Measurements from ENCODE around the gene CDKAL1.

DNA sequence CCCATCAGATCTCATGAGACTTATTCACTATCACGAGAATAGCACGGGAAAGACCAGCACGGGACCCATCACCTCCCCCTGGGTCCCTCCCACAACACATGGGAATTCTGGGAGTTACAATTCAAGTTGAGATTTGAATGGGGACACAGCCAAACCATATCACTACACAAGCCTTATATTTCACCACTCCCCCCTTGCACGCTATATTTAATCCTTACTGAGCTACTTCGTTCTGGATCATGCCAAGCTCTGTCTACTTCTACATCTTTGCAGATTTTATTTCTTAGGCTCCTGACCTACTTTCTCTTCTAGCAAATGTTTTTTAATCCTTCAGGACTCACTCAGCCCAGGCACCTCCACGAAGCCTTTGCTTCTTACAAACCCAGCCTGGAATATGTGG, 606.7 kb downstream of the CDKAL1 start:
- TF ChIP-seq, protein P1, sequence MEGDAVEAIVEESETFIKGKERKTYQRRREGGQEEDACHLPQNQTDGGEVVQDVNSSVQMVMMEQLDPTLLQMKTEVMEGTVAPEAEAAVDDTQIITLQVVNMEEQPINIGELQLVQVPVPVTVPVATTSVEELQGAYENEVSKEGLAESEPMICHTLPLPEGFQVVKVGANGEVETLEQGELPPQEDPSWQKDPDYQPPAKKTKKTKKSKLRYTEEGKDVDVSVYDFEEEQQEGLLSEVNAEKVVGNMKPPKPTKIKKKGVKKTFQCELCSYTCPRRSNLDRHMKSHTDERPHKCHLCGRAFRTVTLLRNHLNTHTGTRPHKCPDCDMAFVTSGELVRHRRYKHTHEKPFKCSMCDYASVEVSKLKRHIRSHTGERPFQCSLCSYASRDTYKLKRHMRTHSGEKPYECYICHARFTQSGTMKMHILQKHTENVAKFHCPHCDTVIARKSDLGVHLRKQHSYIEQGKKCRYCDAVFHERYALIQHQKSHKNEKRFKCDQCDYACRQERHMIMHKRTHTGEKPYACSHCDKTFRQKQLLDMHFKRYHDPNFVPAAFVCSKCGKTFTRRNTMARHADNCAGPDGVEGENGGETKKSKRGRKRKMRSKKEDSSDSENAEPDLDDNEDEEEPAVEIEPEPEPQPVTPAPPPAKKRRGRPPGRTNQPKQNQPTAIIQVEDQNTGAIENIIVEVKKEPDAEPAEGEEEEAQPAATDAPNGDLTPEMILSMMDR (IDR thresholded peaks at IDR 0.05) = no peak
- TF ChIP-seq POLR2AphosphoS5 (IDR thresholded peaks at IDR 0.05) = no peak
- no peak for TF ChIP-seq POLR2A (IDR thresholded peaks at IDR 0.05)

All from prostate gland (tissue), 2 donors.